Breast epithelium (tissue), 3 donors: ENCODE measurements around the gene KCNQ2.

Experiments used
- POLR2A ChIP-seq: fragments of 450-650 bp; IDR thresholded peaks from one replicate; pipeline ENCODE4 v1.6.1; 2016; ENCODE audit warnings: antibody characterized with exemption, mild to moderate bottlenecking, moderate library complexity
- POLR2AphosphoS5 ChIP-seq, 3 donors: sonication (generic); formaldehyde crosslinking; IDR thresholded peaks; one replicate each; pipeline ENCODE4 v1.6.1; 2017; ENCODE audit warnings: antibody characterized with exemption in 3 of 3
- TF ChIP-seq, protein P1 (sequence below), 3 donors: fragments of 450-650 bp; IDR thresholded peaks; one replicate each; pipeline ENCODE4 v1.5.1; 2016 to 2017; ENCODE audit warnings: antibody characterized with exemption in 3 of 3, mild to moderate bottlenecking in 3 of 3, moderate library complexity in 3 of 3

DNA sequence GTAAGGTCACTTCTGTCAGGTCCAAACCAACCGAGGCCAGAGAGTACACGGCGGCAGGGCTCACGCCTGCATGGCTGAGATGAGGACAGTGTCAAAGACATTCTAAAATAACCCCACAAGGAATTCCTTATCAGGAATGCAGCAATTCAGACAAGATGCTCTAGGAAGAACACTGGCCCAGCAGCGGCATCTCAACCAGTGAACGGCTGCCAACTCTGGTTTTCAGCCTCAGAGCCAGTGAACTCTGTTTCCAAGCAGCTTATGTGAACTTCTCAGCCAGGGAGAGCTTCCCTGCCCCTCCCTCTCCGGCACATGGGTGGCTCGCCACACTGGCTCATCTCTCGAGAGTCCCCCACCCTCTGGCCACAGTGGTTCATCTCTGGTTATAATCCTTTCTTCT, 36.9 kb downstream of the KCNQ2 start:
- TF ChIP-seq, protein P1, sequence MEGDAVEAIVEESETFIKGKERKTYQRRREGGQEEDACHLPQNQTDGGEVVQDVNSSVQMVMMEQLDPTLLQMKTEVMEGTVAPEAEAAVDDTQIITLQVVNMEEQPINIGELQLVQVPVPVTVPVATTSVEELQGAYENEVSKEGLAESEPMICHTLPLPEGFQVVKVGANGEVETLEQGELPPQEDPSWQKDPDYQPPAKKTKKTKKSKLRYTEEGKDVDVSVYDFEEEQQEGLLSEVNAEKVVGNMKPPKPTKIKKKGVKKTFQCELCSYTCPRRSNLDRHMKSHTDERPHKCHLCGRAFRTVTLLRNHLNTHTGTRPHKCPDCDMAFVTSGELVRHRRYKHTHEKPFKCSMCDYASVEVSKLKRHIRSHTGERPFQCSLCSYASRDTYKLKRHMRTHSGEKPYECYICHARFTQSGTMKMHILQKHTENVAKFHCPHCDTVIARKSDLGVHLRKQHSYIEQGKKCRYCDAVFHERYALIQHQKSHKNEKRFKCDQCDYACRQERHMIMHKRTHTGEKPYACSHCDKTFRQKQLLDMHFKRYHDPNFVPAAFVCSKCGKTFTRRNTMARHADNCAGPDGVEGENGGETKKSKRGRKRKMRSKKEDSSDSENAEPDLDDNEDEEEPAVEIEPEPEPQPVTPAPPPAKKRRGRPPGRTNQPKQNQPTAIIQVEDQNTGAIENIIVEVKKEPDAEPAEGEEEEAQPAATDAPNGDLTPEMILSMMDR (IDR thresholded peaks at IDR 0.05): no peak
- no peak for TF ChIP-seq POLR2A
- no peak for TF ChIP-seq POLR2AphosphoS5 (IDR thresholded peaks at IDR 0.05)
